HG03039 (cell line): ENCODE measurements around the gene B3GALT2.

Source experiments
- ATAC-seq: cut with Tn5 transposase; IDR thresholded peaks from one replicate; pipeline ENCODE4 v1.9.1; 2021; ENCODE audit warnings: mild to moderate bottlenecking, moderate library complexity; ENCODE audit not compliant: unreplicated experiment

The B3GALT2 gene

DNA sequence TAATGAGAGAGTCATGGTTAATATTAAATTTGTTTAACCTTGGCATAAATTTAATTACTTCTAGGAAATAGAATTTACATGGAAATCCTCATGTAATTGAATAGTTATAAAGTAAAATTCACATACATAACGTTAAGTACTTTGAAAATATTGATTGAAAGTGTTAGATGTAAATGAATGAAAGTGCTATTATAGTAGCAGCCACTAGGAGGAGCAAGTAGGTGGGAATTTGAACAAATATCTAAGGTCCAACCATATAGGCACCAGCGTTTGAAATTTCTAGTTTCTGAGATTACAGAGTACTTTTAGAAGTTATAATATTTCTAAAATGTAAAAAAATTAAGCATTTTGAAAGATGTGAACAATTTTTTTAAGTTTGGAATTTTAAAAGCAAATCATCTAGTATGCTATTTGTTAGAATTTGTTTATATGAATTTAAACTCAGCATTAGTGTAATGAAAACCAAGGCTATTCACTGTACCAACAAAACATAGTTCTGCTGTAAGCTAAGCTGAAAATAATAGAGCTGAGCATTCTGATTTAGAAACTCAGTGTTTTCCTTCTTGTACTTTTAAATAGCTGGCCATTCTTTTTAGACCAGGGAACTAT lies 3.3 kb downstream of the B3GALT2 start:
- peak; percentile 62 for ATAC-seq

DNA sequence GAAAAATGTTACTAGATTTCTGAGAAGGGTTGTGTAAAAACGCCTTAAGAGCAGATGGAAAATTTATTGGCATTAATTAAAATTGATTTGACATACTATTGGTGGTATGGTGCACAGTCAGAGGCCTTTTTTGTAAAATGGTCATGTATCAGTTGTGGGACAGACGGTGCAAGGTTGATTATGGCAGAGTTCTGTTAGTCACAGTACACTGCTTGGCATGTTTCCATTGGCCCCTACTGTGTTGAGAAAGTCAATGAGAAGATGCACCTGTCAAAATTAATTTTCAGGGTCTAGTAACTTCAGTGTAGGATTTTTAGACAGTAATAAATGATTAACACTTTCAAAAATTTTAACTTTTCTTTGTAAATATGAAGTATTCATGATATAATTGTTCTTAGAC lies 4.4 kb downstream of the B3GALT2 start:
- ATAC-seq, result no peak

DNA sequence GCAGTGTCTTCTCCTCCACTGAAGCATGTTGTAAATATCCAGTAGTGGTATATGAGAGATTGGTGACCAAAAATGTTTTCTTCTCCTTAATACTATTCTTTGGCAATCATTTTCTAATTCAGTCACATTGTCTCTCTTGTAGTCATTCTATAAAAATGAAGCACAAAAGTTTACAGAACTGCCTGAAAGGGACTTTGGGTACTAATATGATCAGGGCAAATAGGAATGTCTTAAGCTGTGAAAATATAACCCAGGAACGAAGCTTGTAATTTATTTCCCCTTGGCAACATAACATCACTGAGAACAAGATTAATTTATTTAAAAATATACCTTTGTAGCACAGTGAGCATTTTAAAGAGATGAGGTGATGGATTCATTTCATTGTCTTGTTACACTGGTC lies 4.9 kb downstream of the B3GALT2 start:
- ATAC-seq, result no peak

DNA sequence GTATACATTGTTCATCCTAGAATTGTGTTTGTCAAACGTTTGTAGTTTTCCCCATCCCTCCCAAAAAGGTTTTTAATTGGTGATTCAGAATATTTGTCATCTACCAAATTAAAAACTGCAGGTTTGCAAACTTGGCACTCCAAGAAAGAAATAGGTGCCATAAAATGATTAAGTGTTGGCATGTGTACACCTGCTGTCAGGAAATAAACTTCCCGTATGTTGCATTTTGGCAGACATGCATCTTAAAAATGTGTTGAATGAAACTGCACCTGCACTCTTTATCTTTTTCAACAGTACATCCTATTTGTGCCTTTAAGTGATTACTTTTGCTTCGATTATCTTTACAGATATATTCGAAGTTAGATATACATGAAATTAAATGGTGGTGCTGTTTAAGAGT lies 7.3 kb downstream of the B3GALT2 start:
- ATAC-seq, result no peak

DNA sequence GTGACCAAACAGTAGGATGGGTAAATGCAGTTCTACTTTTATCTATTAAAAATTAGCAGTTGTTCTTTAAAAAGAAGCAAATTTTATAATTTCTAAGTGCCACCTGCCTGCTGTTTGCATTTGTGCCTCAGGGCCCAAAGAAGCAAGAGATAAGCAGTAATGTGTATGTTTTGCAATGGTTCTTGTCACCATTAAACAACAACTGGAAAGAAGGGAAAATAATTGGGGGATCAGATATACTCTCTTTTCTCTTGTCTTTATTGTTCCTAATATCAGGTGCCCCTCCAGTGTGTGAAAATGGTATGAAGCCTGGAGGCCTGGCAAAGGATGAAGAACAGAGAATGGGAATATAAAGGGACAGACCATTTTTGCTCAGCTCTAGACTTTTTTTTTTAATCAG lies 9.6 kb downstream of the B3GALT2 start:
- ATAC-seq, result no peak

DNA sequence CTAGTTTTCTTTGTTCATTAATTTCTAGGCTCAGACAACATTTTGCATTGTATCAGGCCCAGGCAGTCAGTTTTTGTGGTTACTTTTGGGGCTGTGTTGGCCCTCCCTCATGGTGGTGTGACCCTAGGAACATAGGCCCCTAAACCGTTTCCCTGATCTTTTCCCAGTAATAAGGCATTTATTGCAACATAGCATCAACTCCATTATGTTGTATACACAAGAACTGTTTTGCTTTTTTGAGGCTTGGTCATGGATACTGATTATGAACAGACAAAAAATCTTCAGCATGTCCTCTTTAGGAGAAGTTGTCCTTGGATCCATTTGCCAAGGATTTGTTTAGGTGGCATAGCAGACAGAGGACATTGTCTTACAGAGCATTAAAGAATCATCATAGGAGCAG lies 10.3 kb downstream of the B3GALT2 start:
- no peak for ATAC-seq

DNA sequence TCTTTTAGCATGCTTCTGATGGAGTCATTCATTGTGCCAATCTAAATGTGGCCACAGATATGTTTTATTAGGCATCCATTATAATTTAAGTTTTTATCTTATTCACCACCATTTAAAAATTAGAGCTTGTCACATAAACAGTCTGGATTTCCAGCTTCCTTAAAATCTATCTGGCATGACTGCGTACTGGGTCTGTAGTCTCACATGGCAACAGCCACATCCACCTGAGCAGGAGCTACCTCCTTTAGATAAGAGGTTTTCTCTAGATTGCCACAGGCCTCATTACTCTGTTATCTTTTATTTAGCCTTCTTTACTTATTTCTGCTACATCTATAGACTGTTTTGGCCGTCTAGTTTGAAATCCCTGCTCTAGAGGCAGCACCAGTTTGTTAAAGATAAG lies 29.1 kb downstream of the B3GALT2 start:
- no peak for ATAC-seq

DNA sequence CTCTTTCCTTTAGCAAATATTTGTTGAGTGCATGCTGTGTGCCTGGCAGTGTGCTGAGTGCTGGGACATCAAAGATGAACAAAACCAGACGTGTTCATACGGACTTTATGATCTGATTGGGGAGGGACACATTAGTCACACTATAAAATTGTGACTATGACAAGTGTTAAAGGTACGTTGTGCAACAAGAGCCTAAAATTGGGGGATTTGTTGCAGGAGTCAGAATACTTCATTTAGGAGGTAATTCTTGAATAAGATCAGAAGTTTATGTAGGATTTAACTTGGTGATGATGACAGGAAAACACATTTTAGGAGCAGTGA lies 29.6 kb downstream of the B3GALT2 start:
- ATAC-seq, result no peak

DNA sequence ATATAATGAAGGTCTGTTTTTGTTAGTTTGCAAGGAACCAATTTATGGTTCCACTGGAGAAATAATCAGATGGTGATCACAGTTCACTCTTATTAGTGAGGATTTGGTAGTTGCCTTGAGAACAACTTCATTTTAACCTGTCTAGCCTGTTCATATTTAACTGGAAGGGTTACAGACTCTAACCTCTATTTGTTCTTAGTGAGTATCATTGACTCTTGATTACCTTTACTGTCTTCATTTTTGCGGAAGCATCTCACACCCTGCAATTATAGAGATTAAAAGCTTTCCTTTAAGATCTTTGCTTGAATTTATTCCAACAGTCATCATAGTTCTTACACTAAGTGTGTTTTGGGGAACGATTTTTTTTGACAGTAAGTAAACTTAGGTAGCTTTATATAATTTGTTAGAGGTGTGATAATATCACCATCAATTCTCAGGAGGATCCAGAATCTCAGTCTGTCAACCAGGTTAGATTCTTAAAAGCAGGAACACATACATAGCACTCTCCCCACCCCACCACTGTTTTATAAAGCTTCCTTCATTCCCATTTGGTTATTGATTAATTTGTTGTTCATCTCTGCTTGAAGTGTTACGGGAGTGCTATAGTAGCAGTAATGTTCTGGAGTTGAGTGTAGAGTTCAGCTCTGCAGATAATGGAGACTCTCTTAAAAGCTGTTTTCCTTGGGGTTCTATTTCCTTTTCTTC lies 30.1 kb downstream of the B3GALT2 start:
- ATAC-seq, result no peak

DNA sequence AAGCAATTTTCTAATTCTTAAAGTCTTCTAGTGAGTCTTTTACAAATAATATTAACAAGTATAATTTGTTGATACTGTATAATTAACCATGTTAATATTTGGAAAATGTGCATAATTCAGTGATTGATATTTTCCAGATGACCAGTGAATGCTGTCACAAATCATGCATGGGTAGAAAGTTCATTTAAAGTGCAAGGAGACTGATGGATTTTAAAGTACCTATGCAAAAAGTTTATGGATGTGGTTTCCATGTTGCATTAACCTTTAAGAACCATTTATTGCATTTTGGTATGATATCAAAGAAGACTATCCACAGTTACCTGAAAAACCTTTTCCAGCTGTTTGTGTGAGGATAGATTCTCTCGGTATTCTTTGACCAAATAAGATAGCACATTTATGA lies 41.4 kb downstream of the B3GALT2 start:
- ATAC-seq, result no peak

DNA sequence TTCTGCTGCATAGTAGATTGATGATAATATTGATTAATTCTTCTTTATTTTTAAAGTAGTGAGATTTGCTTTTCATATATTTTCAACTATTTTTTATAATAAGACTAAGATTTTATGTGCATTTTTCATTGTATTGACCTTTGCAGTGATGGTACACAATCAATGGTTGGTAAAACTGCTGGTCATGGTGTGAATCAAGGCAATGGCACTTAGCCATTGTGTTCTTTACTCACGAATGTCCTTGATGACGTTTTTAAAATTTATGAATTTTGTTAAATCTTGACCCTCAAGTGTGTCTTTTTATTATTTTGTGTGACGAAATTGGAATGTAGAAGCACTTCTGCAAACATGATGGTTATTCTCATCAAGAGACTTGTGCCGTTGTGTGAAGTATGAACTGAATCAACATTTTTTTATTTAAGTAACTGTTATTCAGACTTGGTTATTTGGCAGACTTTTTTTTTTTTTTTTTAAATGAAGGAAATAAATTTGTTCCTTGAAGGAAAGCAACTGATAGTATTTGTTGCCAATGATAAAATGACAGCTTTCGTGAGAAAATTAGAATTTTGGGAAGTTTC lies 42.0 kb downstream of the B3GALT2 start:
- ATAC-seq, result no peak

DNA sequence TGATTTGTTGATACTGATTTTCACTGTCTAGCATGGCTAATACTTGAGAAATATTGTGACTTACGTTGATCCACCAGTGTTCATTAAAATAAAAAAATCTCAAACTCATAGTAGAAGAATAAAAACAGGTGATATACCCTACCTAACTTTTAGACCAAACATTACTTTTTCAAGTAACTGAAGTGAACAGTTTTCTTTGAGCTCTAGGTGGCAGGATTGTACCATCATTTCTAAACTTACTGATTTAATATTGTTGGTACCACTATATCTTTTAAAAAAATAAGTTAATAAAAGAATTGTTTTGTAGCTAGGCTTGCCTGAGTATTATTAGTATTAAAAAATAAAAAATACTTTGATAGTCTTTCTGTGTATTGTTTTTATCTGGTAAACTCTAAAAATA lies 43.1 kb downstream of the B3GALT2 start:
- ATAC-seq, result no peak

DNA sequence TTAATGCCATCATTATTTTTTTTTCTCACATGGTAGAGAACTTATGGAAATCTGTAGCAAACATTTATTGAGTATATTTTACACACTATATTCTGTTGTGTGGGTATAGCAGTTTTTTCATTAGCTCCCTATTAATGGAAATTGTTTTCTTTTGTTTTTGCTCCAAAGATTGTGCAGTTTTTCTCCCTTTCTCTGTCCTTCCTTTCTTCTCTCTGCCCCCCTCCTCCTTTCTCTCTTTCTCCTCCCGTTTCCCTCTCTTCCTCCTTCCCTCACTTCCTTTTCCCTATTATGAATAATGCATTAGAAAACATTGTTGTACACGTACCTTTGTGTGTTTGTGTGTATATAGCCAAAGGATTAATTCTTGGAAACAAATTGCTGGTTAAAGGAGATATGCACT lies 44.0 kb downstream of the B3GALT2 start:
- ATAC-seq, result no peak

DNA sequence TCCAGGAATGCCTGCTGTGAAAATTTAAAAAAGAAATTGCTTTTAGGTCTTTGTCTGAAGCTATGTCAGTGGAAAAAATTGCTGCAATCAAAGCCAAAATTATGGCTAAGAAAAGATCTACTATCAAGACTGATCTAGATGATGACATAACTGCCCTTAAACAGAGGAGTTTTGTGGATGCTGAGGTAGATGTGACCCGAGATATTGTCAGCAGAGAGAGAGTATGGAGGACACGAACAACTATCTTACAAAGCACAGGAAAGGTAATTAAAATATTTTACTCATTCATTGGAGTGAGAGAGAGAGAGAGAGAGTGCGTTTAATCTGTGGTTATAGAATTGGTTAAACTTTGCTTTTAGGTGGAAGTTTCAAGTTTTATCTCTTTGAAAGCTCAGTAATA lies 44.6 kb downstream of the B3GALT2 start:
- ATAC-seq, result no peak

DNA sequence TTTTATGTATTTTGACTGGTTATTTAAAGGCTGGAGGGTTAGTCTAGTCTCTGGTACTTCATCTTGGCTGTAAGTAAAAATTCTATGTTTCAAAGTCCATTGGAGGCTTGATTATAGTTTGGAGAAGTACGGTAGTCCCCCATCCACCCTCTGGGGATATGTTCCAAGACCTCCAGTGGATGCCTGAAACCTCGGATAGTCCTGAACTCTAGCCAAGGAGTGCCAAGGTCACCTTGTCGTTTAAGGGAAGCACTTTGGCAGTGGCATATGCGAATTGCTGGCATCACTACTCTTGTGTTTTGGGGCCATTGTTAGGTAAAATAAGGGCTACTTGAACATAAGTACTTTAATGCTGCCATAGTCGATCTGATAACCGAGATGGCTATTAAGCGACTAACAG lies 46.2 kb downstream of the B3GALT2 start:
- no peak for ATAC-seq

DNA sequence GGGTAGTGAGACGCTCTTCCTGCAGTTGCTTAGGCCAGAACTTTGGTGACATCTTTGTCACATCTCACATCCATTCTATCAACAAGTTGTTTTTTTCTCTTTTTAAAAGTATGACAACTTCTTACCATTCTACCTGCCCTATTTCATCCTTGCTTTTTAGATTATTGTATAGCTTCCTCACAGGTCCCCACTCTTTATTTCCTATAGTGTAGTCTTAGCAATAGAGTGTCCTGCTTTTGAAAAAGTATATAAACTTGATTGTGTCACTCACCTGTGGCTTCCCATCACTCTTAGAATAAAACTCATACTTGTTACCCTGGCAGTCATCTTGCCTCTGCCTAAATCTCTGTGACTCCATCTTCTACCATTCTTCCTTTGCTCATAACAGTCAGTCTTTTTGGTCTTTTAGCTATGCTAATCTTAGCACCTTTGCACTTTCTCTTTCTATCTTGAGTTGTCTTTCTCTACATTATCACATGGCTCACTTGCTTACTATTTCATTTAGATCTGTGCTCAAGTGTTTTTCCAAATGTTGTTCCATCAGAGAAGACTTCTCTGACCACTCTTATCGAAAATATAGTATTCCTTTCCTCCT lies 55.0 kb downstream of the B3GALT2 start:
- ATAC-seq, result no peak
